Stimulated activated CD4-positive, alpha-beta T cell treated with anti-CD3 and anti-CD28 coated beads, Interleukin-12 subunit alpha, Interleukin-12 subunit beta, amount 100 ng/mL, for 24 hours (primary cell): ENCODE data around the gene CATSPER2.
"Not testable (repeated sequence)": the region's sequence is repeated elsewhere in the genome, so short reads cannot be mapped to it uniquely, and the experiment has no call there.

ENCODE experiments used
- DNase-seq, 2 experiments: peaks; one replicate each; pipeline ENCODE4 v3.0.0-alpha.2; 2020; ENCODE audit warnings: low read depth in 2 of 2

CATSPER2 gene

GRCh38 chr15:43648649-43649429, at the start of gene CATSPER2:
CATSPER2 (minus strand) TSS chr15:43648844; CDS start chr15:43648061, 783 bp downstream.
- DNase-seq = no peak

GRCh38 chr15:43693148-43694022, 44.7 kb upstream of the CATSPER2 start, which contains the start of gene CKMT1A:
CKMT1A (plus strand) TSS chr15:43693859; CDS start chr15:43694051, 192 bp downstream.
- DNase-seq = not testable (repeated sequence)

GRCh38 chr15:43692679-43693078, 44.0 kb upstream of the CATSPER2 start:
- not testable (repeated sequence) for DNase-seq

- not testable (repeated sequence) for DNase-seq
These were observed 41.1 kb upstream of the CATSPER2 start for GRCh38 chr15:43689604-43690301.

- not testable (repeated sequence) for DNase-seq
These were observed 25.5 kb upstream of the CATSPER2 start for GRCh38 chr15:43674175-43674574.

DNA sequence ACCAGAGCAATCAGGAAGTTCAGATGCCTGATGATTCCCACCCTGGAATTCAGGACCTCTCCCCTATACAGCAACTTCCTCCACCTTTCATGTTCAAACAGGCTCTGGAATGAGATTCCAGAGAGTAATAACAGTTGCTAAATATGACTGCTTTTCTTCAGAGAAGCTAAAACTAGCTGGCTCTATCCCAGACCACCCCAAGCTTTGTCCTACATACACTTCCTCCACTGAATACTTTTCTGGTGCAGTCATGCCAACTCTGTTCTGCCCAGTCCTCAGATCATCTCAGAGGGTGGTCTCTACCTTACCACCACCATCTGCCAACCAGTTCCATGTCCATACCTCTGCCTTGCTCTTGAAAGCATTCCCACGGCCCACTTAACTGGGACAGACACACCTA, 17.5 kb upstream of the CATSPER2 start:
- DNase-seq = not testable (repeated sequence)

- not testable (repeated sequence) for DNase-seq
These were observed 14.7 kb upstream of the CATSPER2 start for GRCh38 chr15:43663333-43663732.

- DNase-seq = not testable (repeated sequence)
These were observed 13.6 kb upstream of the CATSPER2 start for GRCh38 chr15:43662293-43662692.

GRCh38 chr15:43659727-43660126, 11.1 kb upstream of the CATSPER2 start:
- not testable (repeated sequence) for DNase-seq

DNA sequence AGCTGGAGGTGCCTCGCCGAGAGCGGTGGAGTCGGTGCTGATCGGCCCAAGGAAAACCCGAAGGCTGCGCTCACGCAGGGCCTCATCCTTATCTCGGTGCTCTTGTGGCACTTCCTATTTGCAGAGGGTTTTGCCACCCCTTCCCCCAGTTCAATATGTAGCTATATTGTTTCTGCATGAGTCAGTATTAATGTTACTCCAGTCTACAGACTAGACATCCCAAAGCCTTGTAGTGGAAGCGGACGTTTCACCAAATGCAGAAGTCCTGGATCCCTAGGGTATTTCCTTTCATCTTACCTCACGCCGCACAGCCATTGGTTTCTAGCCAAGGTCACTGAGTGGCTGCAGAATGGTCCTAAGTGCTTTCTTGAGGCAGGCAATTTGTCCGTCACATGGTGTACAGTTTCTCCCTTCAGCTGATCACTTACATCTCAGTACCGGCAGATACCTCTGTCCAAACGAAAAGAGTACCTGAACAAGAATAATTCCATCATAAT, 834 bp upstream of the CATSPER2 start:
- not testable (repeated sequence) for DNase-seq

- not testable (repeated sequence) for DNase-seq
These were observed 10.0 kb downstream of the CATSPER2 start for GRCh38 chr15:43638464-43639204.

- DNase-seq = not testable (repeated sequence)
These were observed 21.7 kb downstream of the CATSPER2 start for GRCh38 chr15:43626937-43627336.

GRCh38 chr15:43625106-43625505, 23.5 kb downstream of the CATSPER2 start:
- DNase-seq = no peak

DNA sequence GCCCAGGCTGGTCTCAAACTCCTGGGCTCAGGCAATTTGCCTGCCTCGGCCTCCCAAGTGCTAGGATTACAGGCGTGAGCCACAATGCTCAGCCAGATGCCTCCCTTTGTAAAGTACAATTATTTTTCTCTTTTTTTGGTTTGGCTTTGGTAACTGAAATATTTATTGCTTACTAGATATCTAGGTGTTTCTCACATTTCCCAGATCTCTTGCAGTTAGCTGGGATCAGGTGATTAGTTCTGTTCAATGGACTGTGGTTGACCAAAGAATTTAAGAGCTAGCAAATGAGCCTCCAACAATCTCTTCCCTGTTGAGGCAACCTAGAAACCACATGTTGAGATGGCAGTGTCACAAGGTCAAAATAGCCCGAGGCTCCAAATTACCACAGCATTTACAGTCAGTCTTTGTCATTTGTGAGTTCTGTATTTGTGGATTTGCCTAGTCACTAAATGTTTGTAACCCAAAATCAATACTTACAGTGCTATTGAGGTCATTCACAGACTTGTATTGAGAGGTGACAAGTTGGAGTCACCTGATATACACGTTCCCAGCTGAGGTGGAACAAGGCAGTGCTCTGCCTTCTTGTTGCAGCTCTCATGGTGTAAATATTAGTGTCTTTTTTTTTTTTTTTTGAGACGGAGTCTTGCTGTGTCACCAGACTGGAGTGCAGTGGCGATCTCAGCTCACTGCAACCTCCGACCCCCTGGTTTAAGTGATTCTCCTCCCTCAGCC, 26.4 kb downstream of the CATSPER2 start:
- DNase-seq = not testable (repeated sequence)

GRCh38 chr15:43618700-43619099, 29.9 kb downstream of the CATSPER2 start, which contains the start of gene STRC:
STRC (minus strand) TSS chr15:43618800; CDS start chr15:43618722, 78 bp downstream.
- not testable (repeated sequence) for DNase-seq

DNA sequence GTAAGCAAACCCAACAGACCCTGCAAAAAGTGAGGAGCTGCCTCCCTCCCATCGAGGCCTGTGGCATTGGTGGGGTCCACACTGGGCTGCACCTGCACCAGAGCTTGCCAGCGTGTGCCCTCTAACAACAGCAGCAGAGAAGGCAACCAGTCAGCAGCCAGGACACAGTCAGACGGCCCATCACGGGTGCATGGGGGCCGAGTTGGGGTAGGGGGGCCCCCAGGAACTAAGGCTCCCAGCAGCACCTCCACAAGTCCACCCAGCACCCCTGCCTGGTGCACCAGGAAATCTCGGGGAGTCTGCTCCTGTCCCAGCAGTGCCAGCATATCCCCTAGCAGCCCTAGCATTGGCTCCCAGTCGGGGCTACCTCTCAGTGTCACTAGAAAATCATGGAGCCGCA, 30.9 kb downstream of the CATSPER2 start:
- not testable (repeated sequence) for DNase-seq

GRCh38 chr15:43602233-43602632, 46.4 kb downstream of the CATSPER2 start:
- not testable (repeated sequence) for DNase-seq

DNA sequence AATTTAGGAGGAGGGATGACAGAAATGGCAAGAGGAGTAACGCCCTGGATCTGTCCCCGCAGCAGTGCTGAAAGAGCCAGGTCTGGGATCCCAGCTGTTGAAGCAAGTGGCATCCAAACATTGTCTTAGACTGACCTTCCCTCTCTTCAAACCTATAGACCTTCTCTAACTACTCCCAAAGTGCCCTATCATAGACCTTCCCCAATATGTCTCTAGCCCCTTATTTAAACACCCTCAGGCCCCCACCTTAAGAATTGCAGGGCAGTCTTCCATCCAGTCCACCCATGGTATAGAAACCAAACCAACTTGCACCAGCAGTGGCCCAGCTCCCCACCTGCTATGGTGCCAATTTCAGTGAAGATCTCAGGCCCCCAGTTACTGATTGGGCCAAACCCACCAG, 48.4 kb downstream of the CATSPER2 start:
- DNase-seq = not testable (repeated sequence)

- not testable (repeated sequence) for DNase-seq
These were observed 49.5 kb downstream of the CATSPER2 start for GRCh38 chr15:43599131-43599530.
